Naive B cell (primary cell): ENCODE measurements around the gene FBXL7. TPM values are rescaled to one million over a fixed set of nuclear protein-coding genes. Genes with fewer than 3 reads are reported as not detected.

Experiments used
- ATAC-seq, 2 donors: fragments of 150-1000 bp; cut with Tn5 transposase; 2 replicates each; pipeline ENCODE4 v1.10.0; 2021; ENCODE audit warnings: low read depth in 2 of 2, mild to moderate bottlenecking in 2 of 2, moderate library complexity in 2 of 2
- DNase-seq: peaks from one replicate; pipeline ENCODE4 v3.0.0; 2022
- H3K27ac Mint-ChIP-seq, 6 donors: one replicate each; pipeline ENCODE4 v1.8.0; 2020 to 2022; ENCODE audit warnings: mild to moderate bottlenecking in 6 of 6, mixed read lengths in 6 of 6, moderate library complexity in 5 of 6, inconsistent platforms in 2 of 6
- H3K27me3 Mint-ChIP-seq, 3 donors: one replicate each; pipeline ENCODE4 v1.8.0; 2021 to 2022; ENCODE audit warnings: mixed read lengths in 3 of 3, mild to moderate bottlenecking in 1 of 3
- H3K36me3 Mint-ChIP-seq, 2 donors: one replicate each; pipeline ENCODE4 v1.8.0; 2020 to 2022; ENCODE audit warnings: mixed read lengths in 2 of 2, inconsistent platforms in 1 of 2, mild to moderate bottlenecking in 1 of 2
- H3K4me1 Mint-ChIP-seq, 3 donors: one replicate each; pipeline ENCODE4 v1.8.0; 2020 to 2022; ENCODE audit warnings: mixed read lengths in 3 of 3, inconsistent platforms in 1 of 3, mild to moderate bottlenecking in 1 of 3, moderate library complexity in 1 of 3
- H3K4me3 Mint-ChIP-seq, 8 donors: one replicate each; pipeline ENCODE4 v1.8.0; 2020 to 2022; ENCODE audit warnings: mild to moderate bottlenecking in 8 of 8, mixed read lengths in 8 of 8, moderate library complexity in 8 of 8, inconsistent platforms in 2 of 8
- H3K9me3 Mint-ChIP-seq, 7 donors: one replicate each; pipeline ENCODE4 v1.8.0; 2020 to 2022; ENCODE audit warnings: mixed read lengths in 7 of 7, mild to moderate bottlenecking in 5 of 7, inconsistent platforms in 2 of 7, moderate library complexity in 1 of 7
- polyA plus RNA-seq, 6 donors: library from polyadenylated mRNA; unstranded; fragments of 300-500 nt; fragmentation: Illumina TruSeq; gene quantifications; one replicate each; pipeline ENCODE4 v1.2.3, GENCODE V29; 2021; ENCODE audit warnings: low read depth in 6 of 6

FBXL7 gene
- polyA plus RNA-seq, 6 donors from 2014 or later, result not detected

DNA sequence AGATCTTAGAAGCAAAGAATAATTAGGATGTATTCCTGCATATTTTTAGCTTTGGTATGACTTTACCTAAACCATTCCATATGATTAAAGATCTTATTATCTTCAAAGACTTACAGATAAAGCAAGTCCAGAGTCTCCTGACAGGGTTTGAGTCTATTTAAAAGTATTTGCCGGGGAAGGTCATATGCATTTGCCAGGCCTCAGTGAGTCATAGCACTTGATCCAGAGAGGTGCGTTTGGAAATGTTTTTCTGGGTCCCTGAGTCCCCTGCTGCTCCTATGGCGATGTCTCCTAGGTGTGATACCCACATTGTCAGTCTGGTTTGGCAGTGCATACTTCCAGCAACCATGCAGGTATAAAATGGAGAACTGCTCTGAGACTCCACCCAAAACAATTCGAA, 217.0 kb downstream of the FBXL7 start:
- no peaks in the 10 kb centered on the region for H3K36me3 Mint-ChIP-seq
- H3K4me3 Mint-ChIP-seq, result no peak overlapping the region
- ATAC-seq (no peak), DNase-seq (no peak)
- no peaks in the 10 kb centered on the region for H3K27me3 Mint-ChIP-seq
- no peaks in the 10 kb centered on the region for H3K4me1 Mint-ChIP-seq
- H3K27ac Mint-ChIP-seq, result no peak overlapping the region
- peaks cover 0 to 11% (median 0%) of the 10 kb centered on the region in 7 donors for H3K9me3 Mint-ChIP-seq

DNA sequence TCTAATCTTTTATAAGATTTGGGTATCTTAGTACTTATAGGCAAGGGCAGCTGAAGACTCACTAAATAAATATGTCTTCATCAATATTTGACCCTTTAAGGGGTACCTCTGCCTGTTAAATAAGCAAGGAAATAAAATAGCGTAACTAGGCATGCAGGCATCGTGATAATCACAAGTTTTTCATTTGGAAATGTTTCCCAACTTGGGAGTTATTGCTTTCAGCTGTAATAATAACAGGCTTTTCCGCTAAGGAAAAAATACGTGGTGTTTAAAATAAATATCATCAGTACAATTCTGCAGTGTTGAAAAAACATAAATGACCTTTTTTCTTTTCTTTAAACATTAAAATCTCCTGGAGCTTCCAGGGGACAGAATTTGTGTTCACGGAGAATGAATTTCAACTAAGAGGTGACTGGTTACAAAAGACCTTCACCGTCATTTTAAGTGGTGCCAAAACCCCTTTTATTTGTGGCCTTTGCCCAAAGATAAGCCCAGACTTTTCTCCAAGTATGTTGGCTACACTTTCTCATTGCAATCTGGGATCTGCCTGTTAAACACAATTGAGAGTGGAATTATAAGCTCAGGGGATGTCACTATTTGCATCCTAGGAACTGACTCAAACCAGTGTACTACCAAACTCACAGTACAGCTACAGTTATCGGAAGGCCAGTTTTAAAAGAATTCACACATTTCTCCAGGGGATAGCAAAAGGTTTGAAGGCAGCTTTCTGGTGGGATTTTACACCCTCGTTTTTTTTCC, 218.6 kb downstream of the FBXL7 start:
- DNase-seq, result no peak
- H3K9me3 Mint-ChIP-seq, result peaks cover 0 to 4% (median 3%) of the 10 kb centered on the region in 7 donors
- ATAC-seq, result no peak
- H3K36me3 Mint-ChIP-seq, result no peaks in the 10 kb centered on the region
- H3K27me3 Mint-ChIP-seq, result no peaks in the 10 kb centered on the region
- no peak overlapping the region for H3K27ac Mint-ChIP-seq
- no peak overlapping the region for H3K4me3 Mint-ChIP-seq
- H3K4me1 Mint-ChIP-seq, result no peaks in the 10 kb centered on the region

- Mint-ChIP-seq H3K4me3 (no peak overlapping the region), H3K27me3 (no peaks in the 10 kb centered on the region), H3K4me1 (no peaks in the 10 kb centered on the region), H3K9me3 (peaks cover 0 to 3% (median under 1%) of the 10 kb centered on the region in 7 donors), H3K36me3 (no peaks in the 10 kb centered on the region), H3K27ac (no peak overlapping the region)
- DNase-seq (no peak), ATAC-seq (no peak)
These were observed 219.8 kb downstream of the FBXL7 start for GRCh38 chr5:15719784-15720183.

DNA sequence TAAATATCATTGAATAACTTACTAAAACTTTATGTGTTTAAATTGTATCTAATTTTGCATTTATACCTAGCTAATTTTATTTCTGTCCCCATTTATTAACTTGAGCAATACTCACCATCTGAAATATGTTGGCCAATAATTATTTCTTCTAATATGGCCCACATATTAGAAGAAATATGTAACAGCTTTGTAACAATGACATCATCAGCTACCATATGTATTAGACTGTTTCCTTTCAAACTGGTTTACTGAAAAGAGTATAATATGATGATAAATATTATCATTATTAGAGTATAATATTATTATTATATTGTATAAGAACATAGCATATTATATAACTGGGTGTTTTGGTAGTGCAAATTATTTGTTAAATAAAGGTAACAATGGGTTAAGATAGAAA, 220.5 kb downstream of the FBXL7 start:
- H3K4me1 Mint-ChIP-seq, result no peaks in the 10 kb centered on the region
- no peak overlapping the region for H3K4me3 Mint-ChIP-seq
- H3K27ac Mint-ChIP-seq, result no peak overlapping the region
- DNase-seq, result no peak
- H3K27me3 Mint-ChIP-seq, result no peaks in the 10 kb centered on the region
- ATAC-seq, result no peak
- no peaks in the 10 kb centered on the region for H3K36me3 Mint-ChIP-seq
- H3K9me3 Mint-ChIP-seq, result peaks cover 0 to 8% (median 4%) of the 10 kb centered on the region in 7 donors

DNA sequence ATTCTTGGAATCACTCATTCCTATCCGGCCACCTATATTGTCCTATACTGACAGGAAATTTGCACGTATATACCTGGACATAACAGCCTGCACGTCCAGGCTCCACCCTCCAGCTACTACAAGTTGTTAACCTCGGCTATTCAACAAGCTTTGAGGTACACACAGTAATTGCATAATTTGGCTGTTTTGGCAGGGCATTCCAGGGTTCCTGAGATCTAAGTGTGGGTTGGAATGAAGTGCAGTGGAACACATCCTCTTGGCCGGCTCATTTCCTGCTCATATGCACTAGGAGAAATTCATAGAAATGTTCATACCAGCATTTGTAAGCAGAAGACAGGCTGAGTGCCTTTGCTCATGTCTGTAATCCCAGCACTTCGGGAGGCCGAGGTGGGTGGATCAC, 222.3 kb downstream of the FBXL7 start:
- Mint-ChIP-seq H3K4me1 (no peaks in the 10 kb centered on the region), H3K27ac (no peak overlapping the region), H3K27me3 (no peaks in the 10 kb centered on the region), H3K9me3 (peaks cover 0 to 22% (median 6%) of the 10 kb centered on the region in 7 donors), H3K36me3 (no peaks in the 10 kb centered on the region), H3K4me3 (no peak overlapping the region)
- no peak for ATAC-seq
- no peak for DNase-seq

DNA sequence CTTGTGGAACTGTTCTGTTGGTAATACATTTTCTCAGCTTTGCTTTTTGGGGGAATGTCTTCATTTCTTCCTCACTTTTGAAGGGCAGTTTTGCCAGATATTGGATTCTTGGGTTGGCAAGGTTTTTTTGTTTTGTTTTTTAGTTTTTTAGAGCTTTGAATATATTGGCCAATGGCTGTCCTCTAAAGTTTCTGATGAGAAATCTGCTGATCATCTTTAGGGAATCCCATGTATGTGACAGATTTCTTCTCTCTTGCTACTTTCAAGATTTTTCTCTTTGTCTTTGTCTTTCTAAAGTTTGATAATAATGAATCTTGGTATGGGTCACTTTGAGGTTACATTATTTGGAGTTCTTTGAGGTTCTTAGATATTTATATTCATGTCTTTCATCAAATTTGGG, 227.4 kb downstream of the FBXL7 start:
- Mint-ChIP-seq H3K9me3 (peaks cover 3 to 36% (median 15%) of the 10 kb centered on the region in 7 donors), H3K4me3 (no peak overlapping the region), H3K27me3 (no peaks in the 10 kb centered on the region), H3K27ac (no peak overlapping the region), H3K36me3 (no peaks in the 10 kb centered on the region), H3K4me1 (no peaks in the 10 kb centered on the region)
- no peak for ATAC-seq
- no peak for DNase-seq

- H3K36me3 Mint-ChIP-seq, result no peaks in the 10 kb centered on the region
- no peaks in the 10 kb centered on the region for H3K4me1 Mint-ChIP-seq
- no peak for DNase-seq
- H3K9me3 Mint-ChIP-seq, result peaks cover 3 to 36% (median 15%) of the 10 kb centered on the region in 7 donors
- no peak for ATAC-seq
- no peaks in the 10 kb centered on the region for H3K27me3 Mint-ChIP-seq
- no peak overlapping the region for H3K27ac Mint-ChIP-seq
- H3K4me3 Mint-ChIP-seq, result no peak overlapping the region
These were observed 228.8 kb downstream of the FBXL7 start for GRCh38 chr5:15728811-15729210.

- H3K27ac Mint-ChIP-seq, result no peak overlapping the region
- H3K9me3 Mint-ChIP-seq, result peaks cover 6 to 32% (median 19%) of the 10 kb centered on the region in 7 donors
- no peak for DNase-seq
- H3K36me3 Mint-ChIP-seq, result no peaks in the 10 kb centered on the region
- no peak for ATAC-seq
- no peak overlapping the region for H3K4me3 Mint-ChIP-seq
- no peaks in the 10 kb centered on the region for H3K27me3 Mint-ChIP-seq
- no peaks in the 10 kb centered on the region for H3K4me1 Mint-ChIP-seq
These were observed 231.7 kb downstream of the FBXL7 start for GRCh38 chr5:15731699-15732098.

DNA sequence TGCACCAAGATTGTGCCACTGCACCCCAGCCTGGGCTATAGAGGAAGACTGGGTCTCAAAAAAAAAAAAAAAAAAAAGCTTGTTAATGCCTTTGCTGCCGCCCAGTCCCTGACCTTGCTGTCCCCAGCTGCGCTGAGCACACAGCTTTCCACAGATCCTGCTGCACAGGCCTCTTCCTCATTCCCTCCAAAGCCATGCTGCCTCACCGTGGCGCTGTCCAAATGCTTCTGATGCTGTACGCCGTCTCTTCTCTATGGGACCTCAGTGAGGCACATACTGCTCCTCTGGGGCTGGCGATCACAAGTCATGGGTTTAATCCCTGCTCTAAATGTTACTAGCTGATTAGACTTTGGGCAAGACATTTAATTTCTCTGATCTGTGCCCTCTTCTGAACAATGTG, 234.1 kb downstream of the FBXL7 start:
- H3K36me3 Mint-ChIP-seq, result no peaks in the 10 kb centered on the region
- peaks cover 6 to 29% (median 8%) of the 10 kb centered on the region in 7 donors for H3K9me3 Mint-ChIP-seq
- H3K27me3 Mint-ChIP-seq, result no peaks in the 10 kb centered on the region
- H3K4me3 Mint-ChIP-seq, result no peak overlapping the region
- no peak overlapping the region for H3K27ac Mint-ChIP-seq
- ATAC-seq (no peak), DNase-seq (no peak)
- H3K4me1 Mint-ChIP-seq, result no peaks in the 10 kb centered on the region

DNA sequence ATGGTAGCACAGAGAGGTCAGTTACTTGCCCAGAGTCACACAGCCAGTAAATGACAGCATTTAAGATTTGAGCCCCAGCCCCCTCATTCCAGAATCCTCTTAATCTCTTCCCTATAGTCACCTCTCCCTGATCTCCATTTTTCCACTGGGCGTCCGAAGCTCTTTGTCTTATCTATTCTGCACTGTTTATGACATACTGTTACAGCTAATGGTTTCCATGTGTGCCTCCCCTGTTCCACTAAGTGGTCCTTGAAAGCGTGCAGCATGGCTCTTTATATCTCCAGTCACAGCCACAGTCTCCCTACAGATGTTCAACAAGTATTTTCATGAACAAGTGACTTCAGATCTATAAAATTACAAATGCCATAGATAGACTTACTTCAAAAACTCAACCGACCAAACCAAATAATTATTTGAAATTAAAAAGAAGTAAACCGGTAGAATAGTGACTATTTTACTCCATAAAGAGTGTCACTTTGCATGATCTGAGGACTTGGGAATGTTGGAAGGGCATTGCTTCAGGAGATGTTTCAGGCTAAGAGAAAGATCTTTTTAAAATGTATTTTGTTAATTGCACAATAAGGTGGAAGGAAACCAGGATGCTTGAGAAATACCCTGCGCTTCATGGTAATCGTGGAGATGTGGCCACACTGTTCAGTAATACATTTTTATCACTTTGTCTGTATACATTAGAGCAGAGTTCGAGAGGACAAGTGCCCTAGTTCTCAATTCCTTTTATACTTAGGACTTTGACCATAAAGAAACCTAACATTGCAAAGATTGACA, 237.2 kb downstream of the FBXL7 start:
- H3K4me1 Mint-ChIP-seq, result no peaks in the 10 kb centered on the region
- no peak for DNase-seq
- no peaks in the 10 kb centered on the region for H3K36me3 Mint-ChIP-seq
- no peak for ATAC-seq
- peaks cover 0 to 19% (median 4%) of the 10 kb centered on the region in 7 donors for H3K9me3 Mint-ChIP-seq
- H3K27ac Mint-ChIP-seq, result no peak overlapping the region
- H3K4me3 Mint-ChIP-seq, result no peak overlapping the region
- H3K27me3 Mint-ChIP-seq, result no peaks in the 10 kb centered on the region

- H3K27me3 Mint-ChIP-seq, result no peaks in the 10 kb centered on the region
- H3K4me1 Mint-ChIP-seq, result no peaks in the 10 kb centered on the region
- no peak overlapping the region for H3K4me3 Mint-ChIP-seq
- H3K27ac Mint-ChIP-seq, result no peak overlapping the region
- ATAC-seq (no peak), DNase-seq (no peak)
- no peaks in the 10 kb centered on the region for H3K36me3 Mint-ChIP-seq
- peaks cover 4 to 24% (median 8%) of the 10 kb centered on the region in 7 donors for H3K9me3 Mint-ChIP-seq
These were observed 238.1 kb downstream of the FBXL7 start for GRCh38 chr5:15737871-15738664.

DNA sequence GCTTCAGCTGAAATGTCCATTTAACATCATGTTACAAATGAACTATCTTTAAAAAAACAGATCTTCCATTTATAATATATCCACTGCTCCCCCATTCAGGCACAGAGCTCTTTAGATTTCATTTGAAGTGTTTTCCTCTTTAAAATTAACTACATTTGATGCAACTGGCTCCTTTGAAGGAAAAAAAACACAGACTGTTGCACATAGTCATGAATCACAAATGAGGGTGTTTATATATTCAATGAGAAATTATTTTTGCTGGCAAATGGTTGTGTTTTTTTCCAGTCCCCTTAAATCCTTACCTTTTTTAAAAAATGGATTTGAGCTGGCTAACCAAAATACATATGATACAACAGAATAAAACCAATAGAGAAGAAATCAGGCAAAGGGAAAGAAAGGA, 240.4 kb downstream of the FBXL7 start:
- DNase-seq (no peak), ATAC-seq (no peak)
- H3K27ac Mint-ChIP-seq, result no peak overlapping the region
- no peaks in the 10 kb centered on the region for H3K4me1 Mint-ChIP-seq
- peaks cover 6 to 19% (median 14%) of the 10 kb centered on the region in 7 donors for H3K9me3 Mint-ChIP-seq
- no peak overlapping the region for H3K4me3 Mint-ChIP-seq
- H3K27me3 Mint-ChIP-seq, result no peaks in the 10 kb centered on the region
- no peaks in the 10 kb centered on the region for H3K36me3 Mint-ChIP-seq

GRCh38 chr5:15741591-15741990, 241.6 kb downstream of the FBXL7 start:
- Mint-ChIP-seq H3K9me3 (peaks cover 6 to 22% (median 14%) of the 10 kb centered on the region in 7 donors), H3K4me1 (no peaks in the 10 kb centered on the region), H3K4me3 (no peak overlapping the region), H3K27ac (no peak overlapping the region), H3K27me3 (no peaks in the 10 kb centered on the region), H3K36me3 (no peaks in the 10 kb centered on the region)
- DNase-seq (no peak), ATAC-seq (no peak)
